ENCODE measurements around the gene FARS2. TPM values are rescaled to one million over a fixed set of nuclear protein-coding genes. Genes with fewer than 3 reads are reported as not detected.

The FARS2 gene
- total and polyA plus RNA-seq, 12 donors = 7.6 to 22.4 (median 20.8) TPM

GRCh38 chr6:5754904-5755303 lies 493.6 kb downstream of the FARS2 start:
- Histone ChIP-seq H3K4me3 (no peak overlapping the region), H3K36me3 (peaks cover 0 to 4% (median 0%) of the 10 kb centered on the region in 9 donors), H3K27ac (no peak overlapping the region), H3K9me3 (peaks cover 0 to 32% (median 18%) of the 10 kb centered on the region in 11 donors), H3K4me1 (peaks cover 0 to 22% (median 12%) of the 10 kb centered on the region in 9 donors), H3K27me3 (no peaks in the 10 kb centered on the region)
- DNase-seq = no peak
- WGBS, 2 donors = 96 to 99% methylated on average over 2 of the region's 2 CpGs
- intact Hi-C loops (cut with DNase I) = no loop called here
- no peak for TF ChIP-seq CTCF (IDR thresholded peaks at IDR 0.05)
- ATAC-seq = no peak

GRCh38 chr6:5759571-5759970 lies 498.3 kb downstream of the FARS2 start:
- DNase-seq = no peak

GRCh38 chr6:5761370-5761769 lies 500.1 kb downstream of the FARS2 start:
- TF ChIP-seq CTCF (IDR thresholded peaks at IDR 0.05) = no peak
- no peak overlapping the region for H3K4me3 ChIP-seq
- no peaks in the 10 kb centered on the region for H3K9me3 ChIP-seq
- H3K4me1 ChIP-seq = peaks cover 9 to 52% (median 37%) of the 10 kb centered on the region in 9 donors
- 48% methylated on average over 5 of the region's 5 CpGs for WGBS, 2 donors
- intact Hi-C loops (cut with DNase I) = loop anchor here in 6 of 10 donors (5.0 to 10.0 kb wide), 5 partner anchors 107 to 297 kb away; no protein-coding TSS in a partner anchor
- no peak overlapping the region for H3K27ac ChIP-seq
- ATAC-seq (no peak), DNase-seq (no peak)
- H3K27me3 ChIP-seq = no peaks in the 10 kb centered on the region
- H3K36me3 ChIP-seq = no peaks in the 10 kb centered on the region

More at GRCh38 chr6:5759571-5759970, 498.3 kb downstream of the FARS2 start:
- no peak for ATAC-seq
- H3K36me3 ChIP-seq = no peaks in the 10 kb centered on the region
- intact Hi-C loops (cut with DNase I) = no loop called here
- no peak overlapping the region for H3K4me3 ChIP-seq
- TF ChIP-seq CTCF (IDR thresholded peaks at IDR 0.05) = no peak
- peaks cover 0 to 16% (median 10%) of the 10 kb centered on the region in 11 donors for H3K9me3 ChIP-seq
- no peaks in the 10 kb centered on the region for H3K27me3 ChIP-seq
- no peak overlapping the region for H3K27ac ChIP-seq
- peaks cover 9 to 39% (median 27%) of the 10 kb centered on the region in 9 donors for H3K4me1 ChIP-seq
- WGBS, 2 donors = 88 to 90% methylated on average over 5 of the region's 5 CpGs

- intact Hi-C loops (cut with DNase I) = loop anchor here in 6 of 10 donors (5.0 to 10.0 kb wide), 5 partner anchors 108 to 298 kb away; no protein-coding TSS in a partner anchor
- Histone ChIP-seq H3K4me1 (peaks cover 9 to 52% (median 37%) of the 10 kb centered on the region in 9 donors), H3K9me3 (peaks cover 0 to 10% (median 0%) of the 10 kb centered on the region in 11 donors), H3K4me3 (no peak overlapping the region), H3K27ac (peak overlapping the region in 5 of 10 donors; percentile 15 to 89 (median 51)), H3K36me3 (no peaks in the 10 kb centered on the region), H3K27me3 (no peaks in the 10 kb centered on the region)
- no peak for TF ChIP-seq CTCF (IDR thresholded peaks at IDR 0.05)
- DNase-seq (peak in 1 of 2 donors; percentile 32), ATAC-seq (peak in 4 of 8 donors; percentile 10 to 32 (median 20))
- 54 to 70% methylated on average over 12 of the region's 12 CpGs for WGBS, 2 donors
Measured at GRCh38 chr6:5762561-5762968, 501.3 kb downstream of the FARS2 start.

Measured in heart right ventricle (tissue), 16 donors.